NB4 (cell line): Measurements from ENCODE around the gene KPNA3.
A peak's percentile ranks its signal among the peaks of the same experiment; 100 is the strongest.

Source experiments
- MYC ChIP-seq: IDR thresholded peaks from 2 replicates; pipeline ENCODE4 v1.6.1; 2011; ENCODE audit warnings: low read depth, low read length
- POLR2A ChIP-seq: IDR thresholded peaks from 2 replicates; pipeline ENCODE4 v1.6.1; 2011; ENCODE audit warnings: mild to moderate bottlenecking; ENCODE audit not compliant: insufficient read length; ENCODE audit errors: extremely low read depth

DNA sequence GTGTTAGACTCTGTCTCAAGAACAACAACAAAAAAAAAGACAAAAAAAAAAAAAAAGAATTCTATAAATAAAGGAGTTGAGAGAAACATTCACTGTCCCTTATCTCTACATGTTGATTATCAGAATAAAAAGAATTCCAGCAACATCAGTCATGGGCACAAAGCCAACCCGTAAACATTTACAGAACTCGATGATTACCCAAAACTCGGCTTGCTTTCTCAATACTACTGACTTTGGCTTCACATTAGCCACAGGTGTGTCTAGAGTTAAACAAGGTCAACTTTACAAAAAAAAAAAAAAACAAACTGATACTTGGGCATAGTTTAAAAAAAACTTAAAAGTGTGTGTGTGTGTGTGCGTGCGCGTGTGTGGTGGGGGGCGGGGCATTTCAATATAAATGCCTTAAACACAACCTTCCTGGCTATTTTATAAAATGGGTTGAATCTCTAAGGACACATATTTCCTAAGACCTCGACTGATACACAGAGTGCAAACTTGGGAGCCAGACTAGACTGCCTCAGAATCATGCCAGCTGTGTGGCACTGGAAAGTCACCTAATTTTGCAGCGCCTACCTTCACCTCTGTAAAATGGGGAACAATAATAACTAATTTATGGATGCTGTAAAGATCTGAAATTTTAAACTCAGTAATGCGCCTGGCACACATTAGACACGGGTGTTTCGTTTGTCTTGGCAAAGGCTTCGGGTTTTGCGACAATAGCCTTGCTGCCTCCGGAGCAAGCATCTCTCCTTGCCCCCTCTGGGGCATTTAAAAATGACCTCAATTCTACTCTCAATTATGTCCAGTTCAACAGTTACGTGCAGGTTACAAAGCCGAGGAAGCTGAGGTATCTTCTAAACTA, 102.1 kb downstream of the KPNA3 start:
- TF ChIP-seq MYC, result peak; percentile 53
- no peak for TF ChIP-seq POLR2A
